Measurements from ENCODE around the gene ADAMTS2. TPM values are rescaled to one million over a fixed set of nuclear protein-coding genes. Genes with fewer than 3 reads are reported as not detected.

The ADAMTS2 gene
- total RNA-seq, 3 donors from 2014 or later (not counting 1 experiment from before 2014, with no cell fraction given), result 0.28 TPM; not detected in 2

DNA sequence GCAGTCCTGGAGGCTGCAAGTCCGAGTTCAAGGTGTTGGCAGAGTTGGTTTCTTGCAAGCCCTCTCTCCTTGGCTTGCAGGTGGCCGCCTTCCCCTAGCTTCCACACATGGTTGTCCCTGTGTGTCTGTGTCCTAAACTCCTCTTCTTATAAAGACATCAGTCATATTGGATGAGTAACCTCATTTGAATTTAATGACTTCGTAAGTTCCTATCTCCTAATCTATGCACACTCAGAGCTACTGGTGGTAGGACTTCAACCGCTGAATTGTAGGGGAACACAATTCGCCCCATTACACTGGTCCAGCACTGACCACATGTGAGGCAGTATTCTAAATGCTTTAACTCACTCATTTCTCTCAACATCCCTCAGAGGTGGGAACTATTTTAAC is 25.9 kb upstream of the ADAMTS2 start:
- Histone ChIP-seq H3K4me3 (ENCODE audit: low read length) (no peak overlapping the region), H3K9me3 (ENCODE audit: control insufficient read depth, insufficient read depth, low read length) (no peaks in the 10 kb centered on the region), H3K4me1 (ENCODE audit: control insufficient read depth, insufficient read depth, low read length) (no peaks in the 10 kb centered on the region), H3K36me3 (ENCODE audit: control insufficient read depth, insufficient read depth, low read length) (no peaks in the 10 kb centered on the region), H3K27ac (ENCODE audit: low read length) (no peak overlapping the region), H3K27me3 (ENCODE audit: control insufficient read depth, insufficient read depth, low read length) (no peaks in the 10 kb centered on the region)
- TF ChIP-seq, protein P1, sequence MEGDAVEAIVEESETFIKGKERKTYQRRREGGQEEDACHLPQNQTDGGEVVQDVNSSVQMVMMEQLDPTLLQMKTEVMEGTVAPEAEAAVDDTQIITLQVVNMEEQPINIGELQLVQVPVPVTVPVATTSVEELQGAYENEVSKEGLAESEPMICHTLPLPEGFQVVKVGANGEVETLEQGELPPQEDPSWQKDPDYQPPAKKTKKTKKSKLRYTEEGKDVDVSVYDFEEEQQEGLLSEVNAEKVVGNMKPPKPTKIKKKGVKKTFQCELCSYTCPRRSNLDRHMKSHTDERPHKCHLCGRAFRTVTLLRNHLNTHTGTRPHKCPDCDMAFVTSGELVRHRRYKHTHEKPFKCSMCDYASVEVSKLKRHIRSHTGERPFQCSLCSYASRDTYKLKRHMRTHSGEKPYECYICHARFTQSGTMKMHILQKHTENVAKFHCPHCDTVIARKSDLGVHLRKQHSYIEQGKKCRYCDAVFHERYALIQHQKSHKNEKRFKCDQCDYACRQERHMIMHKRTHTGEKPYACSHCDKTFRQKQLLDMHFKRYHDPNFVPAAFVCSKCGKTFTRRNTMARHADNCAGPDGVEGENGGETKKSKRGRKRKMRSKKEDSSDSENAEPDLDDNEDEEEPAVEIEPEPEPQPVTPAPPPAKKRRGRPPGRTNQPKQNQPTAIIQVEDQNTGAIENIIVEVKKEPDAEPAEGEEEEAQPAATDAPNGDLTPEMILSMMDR (IDR thresholded peaks at IDR 0.05), result no peak
- H3K9me3 Mint-ChIP-seq, result no peaks in the 10 kb centered on the region
- no peak overlapping the region for H3K4me3 Mint-ChIP-seq
- intact Hi-C loops (cut with micrococcal nuclease), result no loop called here
- H3K27me3 Mint-ChIP-seq (ENCODE audit: low read depth in 2 of 2), result no peaks in the 10 kb centered on the region
- WGBS (ENCODE audit: insufficient coverage), result 79% methylated on average over 5 of the region's 5 CpGs
- no peak overlapping the region for H3K27ac Mint-ChIP-seq
- ATAC-seq (no peak), DNase-seq (no peak)
- H3K4me1 Mint-ChIP-seq, result no peaks in the 10 kb centered on the region
- H3K36me3 Mint-ChIP-seq, result no peaks in the 10 kb centered on the region

DNA sequence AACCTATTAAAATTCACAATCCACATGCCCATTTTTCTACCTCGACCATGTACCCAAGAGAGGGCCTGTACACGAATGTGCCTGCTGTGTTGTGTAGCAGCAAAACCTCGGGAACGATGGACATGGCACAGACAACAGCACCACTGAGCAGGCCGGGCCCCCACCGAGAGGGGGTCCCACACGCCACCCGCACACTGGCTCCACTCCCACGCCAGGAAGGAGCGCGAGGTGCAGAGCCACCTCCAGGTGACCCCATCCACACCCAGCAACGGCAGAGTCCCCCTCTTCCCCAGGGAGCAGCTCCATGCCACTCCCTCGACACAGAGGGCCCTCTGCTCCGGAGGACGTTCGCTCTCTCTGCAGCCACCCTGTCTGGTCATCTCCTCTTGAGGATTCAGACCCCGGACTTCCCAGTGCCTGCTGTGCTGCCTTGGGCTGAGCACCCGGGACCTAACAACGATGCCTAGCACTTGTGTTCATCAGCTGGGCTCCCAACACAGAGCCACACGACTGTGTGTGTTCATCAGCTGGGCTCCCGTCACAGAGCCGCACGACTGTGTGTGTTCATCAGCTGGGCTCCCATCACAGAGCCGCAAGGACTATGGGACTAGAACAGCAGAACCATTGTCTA is 25.3 kb upstream of the ADAMTS2 start:
- H3K4me3 Mint-ChIP-seq, result no peak overlapping the region
- ATAC-seq, result no peak

DNA sequence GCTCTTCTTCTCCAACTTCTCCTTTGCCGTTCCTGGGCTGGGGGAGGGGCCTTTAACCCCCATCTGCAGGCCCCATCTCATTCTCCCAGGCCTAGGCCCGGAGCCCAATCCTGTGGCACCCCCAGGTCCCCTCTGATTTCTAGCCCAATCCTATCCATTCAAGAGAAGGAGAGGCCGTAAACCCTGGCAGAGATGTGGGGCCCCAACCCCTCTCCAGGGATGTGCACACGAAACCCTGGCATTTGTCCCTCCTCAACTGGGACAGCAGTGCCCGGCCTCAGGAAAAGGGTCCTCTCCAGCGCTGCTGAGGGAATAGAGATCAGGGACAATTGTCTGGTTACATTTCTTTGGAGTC is 24.2 kb upstream of the ADAMTS2 start:
- H3K4me3 ChIP-seq (ENCODE audit: low read length), result no peak overlapping the region
- DNase-seq (no peak), ATAC-seq (no peak)
- 70% methylated on average over 6 of the region's 6 CpGs for WGBS (ENCODE audit: insufficient coverage)
- no peaks in the 10 kb centered on the region for H3K36me3 ChIP-seq (ENCODE audit: control insufficient read depth, insufficient read depth, low read length)
- H3K9me3 Mint-ChIP-seq, result no peaks in the 10 kb centered on the region
- H3K9me3 ChIP-seq (ENCODE audit: control insufficient read depth, insufficient read depth, low read length), result no peaks in the 10 kb centered on the region
- TF ChIP-seq, protein P1 (IDR thresholded peaks at IDR 0.05), result no peak
- no peaks in the 10 kb centered on the region for H3K36me3 Mint-ChIP-seq
- no peak overlapping the region for H3K27ac ChIP-seq (ENCODE audit: low read length)
- no peak overlapping the region for H3K4me3 Mint-ChIP-seq
- H3K27me3 ChIP-seq (ENCODE audit: control insufficient read depth, insufficient read depth, low read length), result no peaks in the 10 kb centered on the region
- no peaks in the 10 kb centered on the region for H3K27me3 Mint-ChIP-seq (ENCODE audit: low read depth in 2 of 2)
- H3K27ac Mint-ChIP-seq, result no peak overlapping the region
- H3K4me1 ChIP-seq (ENCODE audit: control insufficient read depth, insufficient read depth, low read length), result no peaks in the 10 kb centered on the region
- H3K4me1 Mint-ChIP-seq, result no peaks in the 10 kb centered on the region
- intact Hi-C loops (cut with micrococcal nuclease), result no loop called here

More for the DNA sequence above, 25.3 kb upstream of the ADAMTS2 start:
- TF ChIP-seq, protein P1 (IDR thresholded peaks at IDR 0.05), result no peak
- H3K36me3 ChIP-seq (ENCODE audit: control insufficient read depth, insufficient read depth, low read length), result no peaks in the 10 kb centered on the region
- Mint-ChIP-seq H3K27me3 (ENCODE audit: low read depth in 2 of 2) (no peaks in the 10 kb centered on the region), H3K9me3 (no peaks in the 10 kb centered on the region), H3K36me3 (no peaks in the 10 kb centered on the region), H3K4me1 (no peaks in the 10 kb centered on the region), H3K27ac (no peak overlapping the region)
- H3K27ac ChIP-seq (ENCODE audit: low read length), result no peak overlapping the region
- intact Hi-C loops (cut with micrococcal nuclease), result no loop called here
- no peaks in the 10 kb centered on the region for H3K9me3 ChIP-seq (ENCODE audit: control insufficient read depth, insufficient read depth, low read length)
- DNase-seq, result no peak
- 83% methylated on average over 24 of the region's 24 CpGs for WGBS (ENCODE audit: insufficient coverage)
- no peak overlapping the region for H3K4me3 ChIP-seq (ENCODE audit: low read length)
- no peaks in the 10 kb centered on the region for H3K4me1 ChIP-seq (ENCODE audit: control insufficient read depth, insufficient read depth, low read length)
- no peaks in the 10 kb centered on the region for H3K27me3 ChIP-seq (ENCODE audit: control insufficient read depth, insufficient read depth, low read length)

All from natural killer cell (primary cell).